HepG2 (cell line): ENCODE data around the gene DLAT. TPM values are rescaled to one million over a fixed set of nuclear protein-coding genes. Genes with fewer than 3 reads are reported as not detected.

Experiments used
- ARNT2 ChIP-seq: sonication (generic); formaldehyde crosslinking; IDR thresholded peaks from 2 replicates; pipeline ENCODE4 v1.8.0; 2022; ENCODE audit warnings: mild to moderate bottlenecking, low read depth, missing genetic modification reagents, moderate library complexity
- CTCF ChIP-seq: sonication (generic); formaldehyde crosslinking; IDR thresholded peaks from 2 replicates; pipeline ENCODE4 v1.5.0; 2020; ENCODE audit warnings: mild to moderate bottlenecking, missing genetic modification reagents, moderate library complexity
- FOXO1 ChIP-seq: sonication (generic); formaldehyde crosslinking; IDR thresholded peaks from 2 replicates; pipeline ENCODE4 v1.4.0; 2020; ENCODE audit warnings: missing genetic modification reagents
- HDAC2 ChIP-seq: sonication (generic); formaldehyde crosslinking; IDR thresholded peaks from 2 replicates; pipeline ENCODE4 v1.4.0; 2020; ENCODE audit warnings: missing genetic modification reagents
- HOXA3 ChIP-seq: sonication (generic); formaldehyde crosslinking; IDR thresholded peaks from 2 replicates; pipeline ENCODE4 v1.5.0; 2020; ENCODE audit warnings: missing genetic modification reagents
- JARID2 ChIP-seq: sonication (generic); formaldehyde crosslinking; IDR thresholded peaks from 2 replicates; pipeline ENCODE4 v1.8.1; 2023; ENCODE audit warnings: missing genetic modification reagents, inconsistent platforms; ENCODE audit not compliant: insufficient replicate concordance
- MIXL1 ChIP-seq: IDR thresholded peaks from 2 replicates; pipeline ENCODE4 v1.6.1; 2016
- MXD3 ChIP-seq: IDR thresholded peaks from 2 replicates; pipeline ENCODE4 v1.6.1; 2016; ENCODE audit warnings: mild to moderate bottlenecking, missing biosample characterization, missing genetic modification reagents
- PHF20 ChIP-seq: sonication (generic); formaldehyde crosslinking; IDR thresholded peaks from 2 replicates; pipeline ENCODE4 v1.5.0; 2020; ENCODE audit warnings: mild to moderate bottlenecking, missing genetic modification reagents
- PHF8 ChIP-seq: sonication (generic); formaldehyde crosslinking; IDR thresholded peaks from 2 replicates; pipeline ENCODE4 v1.5.0; 2020; ENCODE audit warnings: missing genetic modification reagents
- SALL1 ChIP-seq: sonication (generic); formaldehyde crosslinking; IDR thresholded peaks from 2 replicates; pipeline ENCODE4 v1.8.0; 2022; ENCODE audit warnings: mild to moderate bottlenecking, missing genetic modification reagents
- TBX2 ChIP-seq: sonication (generic); formaldehyde crosslinking; IDR thresholded peaks from 2 replicates; pipeline ENCODE4 v1.5.0; 2020; ENCODE audit warnings: missing genetic modification reagents, mild to moderate bottlenecking, borderline replicate concordance
- TEAD3 ChIP-seq: optimal IDR thresholded peaks from 2 replicates; pipeline ENCODE3; 2016; ENCODE audit warnings: borderline replicate concordance
- YEATS4 ChIP-seq: sonication (generic); formaldehyde crosslinking; IDR thresholded peaks from 2 replicates; pipeline ENCODE4 v1.4.0; 2020; ENCODE audit warnings: missing genetic modification reagents, borderline replicate concordance
- ZNF567 ChIP-seq: sonication (generic); formaldehyde crosslinking; IDR thresholded peaks from 2 replicates; pipeline ENCODE4 v1.8.1; 2023; ENCODE audit warnings: mild to moderate bottlenecking, missing genetic modification reagents, borderline replicate concordance
- ZNF614 ChIP-seq: IDR thresholded peaks from 2 replicates; pipeline ENCODE4 v1.6.1; 2018; ENCODE audit warnings: missing biosample characterization, missing genetic modification reagents, inconsistent platforms, borderline replicate concordance
- ZNF724P ChIP-seq: sonication (generic); formaldehyde crosslinking; IDR thresholded peaks from 2 replicates; pipeline ENCODE4 v1.8.0; 2022; ENCODE audit warnings: missing genetic modification reagents, borderline replicate concordance
- ZSCAN9 ChIP-seq: IDR thresholded peaks from 2 replicates; pipeline ENCODE4 v1.6.1; 2016; ENCODE audit warnings: borderline replicate concordance
- polyA plus RNA-seq, 8 experiments: library from polyadenylated mRNA; depleted of rRNA in 3 of 8; stranded (reverse) in 7 of 8; unstranded in 1 of 8; fragments of >200 nt; fragmentation: Illumina TruSeq in 4 of 8; extraction: Trizol in 4 of 8; gene quantifications; 2 replicates each; pipeline versions ENCODE4 v1.2.1 to v1.2.3, GENCODE V29; 2011 to 2016; ENCODE audit warnings: low read depth in 4 of 8, missing spikeins in 1 of 8, mixed read lengths in 1 of 8; ENCODE audit not compliant: insufficient read depth in 1 of 8
- total RNA-seq, 5 experiments: library from RNA; depleted of rRNA; stranded (reverse); fragments of >200 nt; fragmentation: Illumina TruSeq; extraction: Trizol; gene quantifications; 2 replicates each; pipeline ENCODE4 v1.2.3, GENCODE V29; 2016; ENCODE audit warnings: low read depth in 1 of 5
- TF ChIP-seq, protein P1 (sequence below): sonication (generic); formaldehyde crosslinking; IDR thresholded peaks from 2 replicates; pipeline ENCODE4 v1.4.0; 2020; ENCODE audit warnings: missing genetic modification reagents, borderline replicate concordance
- TF ChIP-seq, protein P2 (sequence below): IDR thresholded peaks from 2 replicates; pipeline ENCODE4 v1.6.1; 2012; ENCODE audit warnings: inconsistent platforms
- TF ChIP-seq, protein P3 (sequence below): sonication (generic); formaldehyde crosslinking; IDR thresholded peaks from 2 replicates; pipeline ENCODE4 v1.4.0; 2020; ENCODE audit warnings: missing genetic modification reagents
- TF ChIP-seq, protein P4 (sequence below): IDR thresholded peaks from 2 replicates; pipeline ENCODE4 v1.6.1; 2016; ENCODE audit warnings: missing compliant biosample characterization, missing genetic modification reagents, borderline replicate concordance
- TF ChIP-seq, protein P5 (sequence below): sonication (generic); formaldehyde crosslinking; IDR thresholded peaks from 2 replicates; pipeline ENCODE4 v1.4.0; 2020; ENCODE audit warnings: missing genetic modification reagents

Gene DLAT
- total and polyA plus RNA-seq, 2 of the 13 experiments (the other 11 are each of a cell fraction or from before 2014, with no cell fraction given) = 26.4 to 62.2 TPM

DNA sequence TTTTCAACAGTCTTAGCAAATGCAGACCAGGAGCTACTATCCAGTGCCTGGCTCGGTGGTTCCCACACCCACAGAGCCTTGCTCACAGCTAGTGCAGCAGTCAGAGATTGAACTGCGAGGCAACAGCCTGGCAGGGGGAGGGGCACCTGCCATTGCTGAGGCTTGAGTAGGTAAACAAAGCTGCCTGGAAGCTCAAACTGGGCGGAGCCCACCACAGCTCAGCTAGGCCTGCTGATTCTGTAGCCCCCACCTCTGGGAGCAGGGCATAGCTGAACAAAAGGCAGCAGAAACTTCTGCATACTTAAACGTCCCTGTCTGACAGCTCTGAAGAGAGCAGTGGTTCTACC, 19.1 kb upstream of the DLAT start (continued):
- TF ChIP-seq, protein P1, sequence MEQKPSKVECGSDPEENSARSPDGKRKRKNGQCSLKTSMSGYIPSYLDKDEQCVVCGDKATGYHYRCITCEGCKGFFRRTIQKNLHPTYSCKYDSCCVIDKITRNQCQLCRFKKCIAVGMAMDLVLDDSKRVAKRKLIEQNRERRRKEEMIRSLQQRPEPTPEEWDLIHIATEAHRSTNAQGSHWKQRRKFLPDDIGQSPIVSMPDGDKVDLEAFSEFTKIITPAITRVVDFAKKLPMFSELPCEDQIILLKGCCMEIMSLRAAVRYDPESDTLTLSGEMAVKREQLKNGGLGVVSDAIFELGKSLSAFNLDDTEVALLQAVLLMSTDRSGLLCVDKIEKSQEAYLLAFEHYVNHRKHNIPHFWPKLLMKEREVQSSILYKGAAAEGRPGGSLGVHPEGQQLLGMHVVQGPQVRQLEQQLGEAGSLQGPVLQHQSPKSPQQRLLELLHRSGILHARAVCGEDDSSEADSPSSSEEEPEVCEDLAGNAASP (CRISPR knock-in tag) = peak; percentile 32; the same call in 1 of the 2 replicates
- TF ChIP-seq, protein P2, sequence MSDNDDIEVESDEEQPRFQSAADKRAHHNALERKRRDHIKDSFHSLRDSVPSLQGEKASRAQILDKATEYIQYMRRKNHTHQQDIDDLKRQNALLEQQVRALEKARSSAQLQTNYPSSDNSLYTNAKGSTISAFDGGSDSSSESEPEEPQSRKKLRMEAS = peak; percentile 56; the same call in 1 of the 2 replicates
- TF ChIP-seq, protein P3, sequence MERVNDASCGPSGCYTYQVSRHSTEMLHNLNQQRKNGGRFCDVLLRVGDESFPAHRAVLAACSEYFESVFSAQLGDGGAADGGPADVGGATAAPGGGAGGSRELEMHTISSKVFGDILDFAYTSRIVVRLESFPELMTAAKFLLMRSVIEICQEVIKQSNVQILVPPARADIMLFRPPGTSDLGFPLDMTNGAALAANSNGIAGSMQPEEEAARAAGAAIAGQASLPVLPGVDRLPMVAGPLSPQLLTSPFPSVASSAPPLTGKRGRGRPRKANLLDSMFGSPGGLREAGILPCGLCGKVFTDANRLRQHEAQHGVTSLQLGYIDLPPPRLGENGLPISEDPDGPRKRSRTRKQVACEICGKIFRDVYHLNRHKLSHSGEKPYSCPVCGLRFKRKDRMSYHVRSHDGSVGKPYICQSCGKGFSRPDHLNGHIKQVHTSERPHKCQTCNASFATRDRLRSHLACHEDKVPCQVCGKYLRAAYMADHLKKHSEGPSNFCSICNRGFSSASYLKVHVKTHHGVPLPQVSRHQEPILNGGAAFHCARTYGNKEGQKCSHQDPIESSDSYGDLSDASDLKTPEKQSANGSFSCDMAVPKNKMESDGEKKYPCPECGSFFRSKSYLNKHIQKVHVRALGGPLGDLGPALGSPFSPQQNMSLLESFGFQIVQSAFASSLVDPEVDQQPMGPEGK (CRISPR knock-in tag) = peak; percentile 77
- TF ChIP-seq SALL1 (CRISPR knock-in tag) (peak; percentile 80), FOXO1 (CRISPR knock-in tag) (peak; percentile 86), HOXA3 (CRISPR knock-in tag) (peak; percentile 71; the same call in 1 of the 2 replicates), TBX2 (CRISPR knock-in tag) (peak; percentile 67), ZSCAN9 (CRISPR knock-in tag) (peak; percentile 47; the same call in 1 of the 2 replicates), CTCF (CRISPR knock-in tag) (peak; percentile 21; the same call in 1 of the 2 replicates), YEATS4 (peak; percentile 14; the same call in 1 of the 2 replicates), ZNF724P (CRISPR knock-in tag) (0 out of 2 replicates have a peak, but pooled peaks have one; percentile 35), PHF20 (CRISPR knock-in tag) (peak; percentile 34; the same call in 1 of the 2 replicates), MXD3 (CRISPR knock-in tag) (peak; percentile 43; the same call in 1 of the 2 replicates), TEAD3 (CRISPR knock-in tag) (peak; percentile 62), PHF8 (CRISPR knock-in tag) (peak; percentile 51; the same call in 1 of the 2 replicates), ZNF614 (CRISPR knock-in tag) (peak; percentile 72; the same call in 1 of the 2 replicates), ZNF567 (0 out of 2 replicates have a peak, but pooled peaks have one; percentile 34), HDAC2 (peak; percentile 77), MIXL1 (CRISPR knock-in tag) (0 out of 2 replicates have a peak, but pooled peaks have one; percentile 11), ARNT2 (CRISPR knock-in tag) (peak; percentile 79), JARID2 (peak; percentile 86)
- TF ChIP-seq, protein P4, sequence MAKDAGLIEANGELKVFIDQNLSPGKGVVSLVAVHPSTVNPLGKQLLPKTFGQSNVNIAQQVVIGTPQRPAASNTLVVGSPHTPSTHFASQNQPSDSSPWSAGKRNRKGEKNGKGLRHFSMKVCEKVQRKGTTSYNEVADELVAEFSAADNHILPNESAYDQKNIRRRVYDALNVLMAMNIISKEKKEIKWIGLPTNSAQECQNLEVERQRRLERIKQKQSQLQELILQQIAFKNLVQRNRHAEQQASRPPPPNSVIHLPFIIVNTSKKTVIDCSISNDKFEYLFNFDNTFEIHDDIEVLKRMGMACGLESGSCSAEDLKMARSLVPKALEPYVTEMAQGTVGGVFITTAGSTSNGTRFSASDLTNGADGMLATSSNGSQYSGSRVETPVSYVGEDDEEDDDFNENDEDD (CRISPR knock-in tag) = peak; percentile 52; the same call in 1 of the 2 replicates
- TF ChIP-seq, protein P5, sequence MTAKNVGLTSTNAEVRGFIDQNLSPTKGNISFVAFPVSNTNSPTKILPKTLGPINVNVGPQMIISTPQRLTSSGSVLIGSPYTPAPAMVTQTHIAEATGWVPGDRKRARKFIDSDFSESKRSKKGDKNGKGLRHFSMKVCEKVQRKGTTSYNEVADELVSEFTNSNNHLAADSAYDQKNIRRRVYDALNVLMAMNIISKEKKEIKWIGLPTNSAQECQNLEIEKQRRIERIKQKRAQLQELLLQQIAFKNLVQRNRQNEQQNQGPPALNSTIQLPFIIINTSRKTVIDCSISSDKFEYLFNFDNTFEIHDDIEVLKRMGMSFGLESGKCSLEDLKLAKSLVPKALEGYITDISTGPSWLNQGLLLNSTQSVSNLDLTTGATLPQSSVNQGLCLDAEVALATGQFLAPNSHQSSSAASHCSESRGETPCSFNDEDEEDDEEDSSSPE (CRISPR knock-in tag) = peak; percentile 48; the same call in 1 of the 2 replicates
